NCI-H2196 (cell line): ENCODE measurements around the gene PP2D1.
"Not testable (repeated sequence)": the region's sequence is repeated elsewhere in the genome, so short reads cannot be mapped to it uniquely, and the experiment has no call there.

Experiments used
- DNase-seq: peaks from one replicate; lab custom pipeline; 2025; ENCODE audit not compliant: unreplicated experiment; lab: John Stamatoyannopoulos, UW

PP2D1 gene

GRCh38 chr3:20012164-20012563, at the start of gene PP2D1:
Gene PP2D1, minus strand, starts transcription at chr3:20012264. Its CDS starts 192 bp downstream, at chr3:20012072.
- DNase-seq, result no peak

- DNase-seq, result no peak
Measured at GRCh38 chr3:20060974-20061685, 49.1 kb upstream of the PP2D1 start.

- DNase-seq, result no peak
Measured at GRCh38 chr3:20059929-20060328, 47.9 kb upstream of the PP2D1 start.

- no peak for DNase-seq
Measured at GRCh38 chr3:20057612-20058180, 45.6 kb upstream of the PP2D1 start.

GRCh38 chr3:20056725-20057611, 44.9 kb upstream of the PP2D1 start:
- no peak for DNase-seq

- no peak for DNase-seq
Measured at GRCh38 chr3:20055842-20056241, 43.8 kb upstream of the PP2D1 start.

- no peak for DNase-seq
Measured at GRCh38 chr3:20055020-20055775, 43.1 kb upstream of the PP2D1 start.

GRCh38 chr3:20054549-20054987, 42.5 kb upstream of the PP2D1 start:
- peak; percentile 25 for DNase-seq

- DNase-seq, result no peak
Measured at GRCh38 chr3:20052851-20053250, 40.8 kb upstream of the PP2D1 start.

- DNase-seq, result no peak
Measured at GRCh38 chr3:20051123-20051806, 39.2 kb upstream of the PP2D1 start.

- no peak for DNase-seq
Measured at GRCh38 chr3:20047976-20048883, 36.2 kb upstream of the PP2D1 start.

GRCh38 chr3:20047341-20047779, 35.3 kb upstream of the PP2D1 start:
- DNase-seq, result no peak

- no peak for DNase-seq
Measured at GRCh38 chr3:20046556-20046955, 34.5 kb upstream of the PP2D1 start.

- DNase-seq, result not testable (repeated sequence)
Measured at GRCh38 chr3:20045141-20045540, 33.1 kb upstream of the PP2D1 start.

- DNase-seq, result no peak
Measured at GRCh38 chr3:20043825-20044224, 31.8 kb upstream of the PP2D1 start.

GRCh38 chr3:20043396-20043795, 31.3 kb upstream of the PP2D1 start:
- peak; percentile 6 for DNase-seq

- no peak for DNase-seq
Measured at GRCh38 chr3:20042331-20042730, 30.3 kb upstream of the PP2D1 start.

GRCh38 chr3:20041197-20041780, 29.2 kb upstream of the PP2D1 start:
- DNase-seq, result peak; percentile 35
